Ovary (tissue), 3 donors: ENCODE measurements around the gene SEC61B.

Source experiments
- POLR2A ChIP-seq: fragments of 450-650 bp; IDR thresholded peaks from one replicate; pipeline ENCODE4 v1.6.1; 2017; ENCODE audit warnings: antibody characterized with exemption, mild to moderate bottlenecking, moderate library complexity
- TF ChIP-seq, protein P1 (sequence below), 3 donors: fragments of 450-650 bp in 2 of 3; fragments of 200-600 bp in 1 of 3; IDR thresholded peaks; one replicate each; pipeline versions ENCODE4 v1.5.1 to v1.8.0; 2016 to 2022; ENCODE audit warnings: antibody characterized with exemption in 3 of 3, mild to moderate bottlenecking in 1 of 3
- donor health status: DM: no; HTN: no; CAD: no.

DNA sequence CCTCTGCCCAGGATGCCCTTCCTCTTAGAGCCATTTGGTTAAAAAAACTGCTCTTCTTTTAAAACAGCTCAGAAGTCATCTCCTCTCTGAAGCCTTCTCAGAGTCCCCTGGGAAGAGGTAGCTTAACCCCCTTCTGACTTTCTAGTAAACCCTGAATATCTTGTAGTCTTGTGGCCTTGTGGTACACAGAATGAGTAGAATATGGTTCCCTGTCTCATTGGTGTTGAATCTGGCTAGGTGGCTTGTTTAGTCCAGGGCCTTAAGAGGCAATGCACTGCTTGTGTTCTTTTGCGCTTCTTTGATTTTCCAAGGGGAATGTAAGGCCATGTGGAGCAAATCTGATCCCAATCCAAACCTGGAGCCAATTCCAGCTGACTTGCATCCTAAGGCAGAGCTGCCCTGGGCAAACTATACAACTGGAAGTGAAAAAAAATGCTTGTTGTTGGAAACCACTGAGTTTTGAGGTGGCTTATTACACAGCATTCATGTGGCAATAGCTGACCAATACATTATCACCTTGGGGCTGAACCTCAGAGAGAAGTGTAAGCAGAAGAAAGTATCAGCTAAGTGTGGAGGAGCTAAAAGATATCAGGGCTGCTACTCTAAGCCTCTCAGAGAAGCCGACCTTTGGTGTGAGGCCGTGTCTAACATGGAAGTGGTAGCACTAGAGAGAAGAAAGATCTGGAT, 31.3 kb upstream of the SEC61B start:
- TF ChIP-seq, protein P1, sequence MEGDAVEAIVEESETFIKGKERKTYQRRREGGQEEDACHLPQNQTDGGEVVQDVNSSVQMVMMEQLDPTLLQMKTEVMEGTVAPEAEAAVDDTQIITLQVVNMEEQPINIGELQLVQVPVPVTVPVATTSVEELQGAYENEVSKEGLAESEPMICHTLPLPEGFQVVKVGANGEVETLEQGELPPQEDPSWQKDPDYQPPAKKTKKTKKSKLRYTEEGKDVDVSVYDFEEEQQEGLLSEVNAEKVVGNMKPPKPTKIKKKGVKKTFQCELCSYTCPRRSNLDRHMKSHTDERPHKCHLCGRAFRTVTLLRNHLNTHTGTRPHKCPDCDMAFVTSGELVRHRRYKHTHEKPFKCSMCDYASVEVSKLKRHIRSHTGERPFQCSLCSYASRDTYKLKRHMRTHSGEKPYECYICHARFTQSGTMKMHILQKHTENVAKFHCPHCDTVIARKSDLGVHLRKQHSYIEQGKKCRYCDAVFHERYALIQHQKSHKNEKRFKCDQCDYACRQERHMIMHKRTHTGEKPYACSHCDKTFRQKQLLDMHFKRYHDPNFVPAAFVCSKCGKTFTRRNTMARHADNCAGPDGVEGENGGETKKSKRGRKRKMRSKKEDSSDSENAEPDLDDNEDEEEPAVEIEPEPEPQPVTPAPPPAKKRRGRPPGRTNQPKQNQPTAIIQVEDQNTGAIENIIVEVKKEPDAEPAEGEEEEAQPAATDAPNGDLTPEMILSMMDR (IDR thresholded peaks at IDR 0.05): no peak
- TF ChIP-seq POLR2A: no peak
